CD14-positive monocyte (primary cell): Measurements from ENCODE around the gene SORBS2. TPM values are rescaled to one million over a fixed set of nuclear protein-coding genes. Genes with fewer than 3 reads are reported as not detected.

Experiments used
- DNase-seq, 3 donors: peaks; one replicate each; pipeline ENCODE4 v3.0.0-alpha.2; 2011 to 2022
- H2AFZ ChIP-seq: 2 replicates; pipeline ENCODE4 v1.6.0; 2012; ENCODE audit warnings: mild to moderate bottlenecking, low read depth, low read length, inconsistent platforms; ENCODE audit not compliant: insufficient read depth, poor library complexity, severe bottlenecking
- H3K27ac ChIP-seq, 2 donors: 1 replicate in 1 of 2; 2 replicates in 1 of 2; pipeline ENCODE4 v1.5.1; 2012 to 2013; ENCODE audit warnings: low read length in 2 of 2, control low read depth in 1 of 2, inconsistent platforms in 1 of 2, low read depth in 1 of 2, mild to moderate bottlenecking in 1 of 2
- H3K27me3 ChIP-seq, 2 donors: one replicate each; pipeline versions ENCODE4 v1.6.0 to v1.6.1; 2011 to 2013; ENCODE audit warnings: low read length in 2 of 2; ENCODE audit not compliant: control insufficient read depth in 2 of 2, insufficient read depth in 2 of 2
- H3K36me3 ChIP-seq, 2 donors: replicated peaks in 1 of 2; 1 replicate in 1 of 2; 2 replicates in 1 of 2; pipeline versions ENCODE4 v1.5.1 to v1.6.1; 2012 to 2013; ENCODE audit warnings: low read length in 2 of 2, control low read depth in 1 of 2, inconsistent platforms in 1 of 2, mild to moderate bottlenecking in 1 of 2; ENCODE audit not compliant: insufficient read depth in 2 of 2, control insufficient read depth in 1 of 2
- H3K4me1 ChIP-seq, 2 donors: 1 replicate in 1 of 2; 2 replicates in 1 of 2; pipeline versions ENCODE4 v1.5.1 to v1.6.1; 2012 to 2013; ENCODE audit warnings: low read length in 2 of 2, control low read depth in 1 of 2, inconsistent platforms in 1 of 2, mild to moderate bottlenecking in 1 of 2, moderate library complexity in 1 of 2; ENCODE audit not compliant: insufficient read depth in 2 of 2, control insufficient read depth in 1 of 2
- H3K4me2 ChIP-seq: replicated peaks from 2 replicates; pipeline ENCODE3; 2012; ENCODE audit warnings: low read length, moderate library complexity, mild to moderate bottlenecking; ENCODE audit not compliant: poor library complexity, severe bottlenecking; ENCODE audit errors: extremely low read depth
- H3K4me3 ChIP-seq, 3 experiments: fragments of 200-600 bp in 1 of 3; sonication (generic) in 1 of 3; replicated peaks in 1 of 3; 1 replicate in 2 of 3; 2 replicates in 1 of 3; pipeline ENCODE4 v1.5.1; 2011 to 2013; ENCODE audit warnings: low read length in 3 of 3, mild to moderate bottlenecking in 3 of 3, control low read depth in 2 of 3, low read depth in 2 of 3, inconsistent platforms in 1 of 3, moderate library complexity in 1 of 3
- H3K79me2 ChIP-seq: 2 replicates; pipeline ENCODE4 v1.6.0; 2012; ENCODE audit warnings: mild to moderate bottlenecking, control low read depth, inconsistent platforms, low read length, moderate library complexity; ENCODE audit not compliant: insufficient read depth
- H3K9ac ChIP-seq: 2 replicates; pipeline ENCODE4 v1.6.0; 2017; ENCODE audit warnings: low read length, mild to moderate bottlenecking; ENCODE audit not compliant: insufficient read depth, poor library complexity, severe bottlenecking
- H3K9me3 ChIP-seq, 2 donors: replicated peaks in 1 of 2; 1 replicate in 1 of 2; 2 replicates in 1 of 2; pipeline versions ENCODE4 v1.5.1 to v1.6.1; 2012 to 2013; ENCODE audit warnings: low read length in 2 of 2, control low read depth in 1 of 2; ENCODE audit not compliant: control insufficient read depth in 1 of 2, insufficient read depth in 1 of 2
- H4K20me1 ChIP-seq: 2 replicates; pipeline ENCODE4 v1.6.0; 2012; ENCODE audit warnings: mild to moderate bottlenecking, low read length, control low read depth, moderate library complexity; ENCODE audit not compliant: insufficient read depth
- H3K27ac Mint-ChIP-seq, 7 donors: one replicate each; pipeline ENCODE4 v1.8.0; 2020; ENCODE audit warnings: mild to moderate bottlenecking in 7 of 7, mixed read lengths in 7 of 7, moderate library complexity in 6 of 7, inconsistent platforms in 2 of 7
- H3K27me3 Mint-ChIP-seq, 3 donors: one replicate each; pipeline ENCODE4 v1.8.0; 2021 to 2022; ENCODE audit warnings: low read depth in 3 of 3, mild to moderate bottlenecking in 3 of 3, mixed read lengths in 3 of 3, moderate library complexity in 3 of 3, inconsistent platforms in 1 of 3
- H3K36me3 Mint-ChIP-seq, 2 donors: one replicate each; pipeline ENCODE4 v1.8.0; 2020; ENCODE audit warnings: mixed read lengths in 2 of 2, inconsistent platforms in 1 of 2, mild to moderate bottlenecking in 1 of 2
- H3K4me1 Mint-ChIP-seq: one replicate; pipeline ENCODE4 v1.8.0; 2020; ENCODE audit warnings: mild to moderate bottlenecking, mixed read lengths
- H3K4me3 Mint-ChIP-seq, 2 donors: one replicate each; pipeline ENCODE4 v1.8.0; 2020; ENCODE audit warnings: mild to moderate bottlenecking in 2 of 2, mixed read lengths in 2 of 2, moderate library complexity in 1 of 2
- H3K9me3 Mint-ChIP-seq, 7 donors: one replicate each; pipeline ENCODE4 v1.8.0; 2020 to 2022; ENCODE audit warnings: mixed read lengths in 7 of 7, mild to moderate bottlenecking in 6 of 7, moderate library complexity in 6 of 7, inconsistent platforms in 2 of 7
- CTCF ChIP-seq: fragments of 200-600 bp; IDR thresholded peaks from one replicate; pipeline ENCODE4 v1.8.0; 2022; ENCODE audit warnings: antibody characterized with exemption, mild to moderate bottlenecking
- WGBS: methylation state at CpG from one replicate; pipeline ENCODE4 v1.1.5; 2013; ENCODE audit warnings: missing lambda C conversion rate; ENCODE audit not compliant: insufficient coverage; 5-methylcytosine and 5-hydroxymethylcytosine counted together
- intact Hi-C, 2 donors: fragments of 100-400 bp; cut with micrococcal nuclease; formaldehyde crosslinking; loops; one replicate each; pipeline versions ENCODE4 v1.15.0 to v1.15.1; 2023
- polyA plus RNA-seq, 3 donors: library from polyadenylated mRNA; depleted of rRNA in 1 of 3; unstranded in 2 of 3; stranded (reverse) in 1 of 3; fragments of 300-500 nt in 2 of 3; fragments of >200 nt in 1 of 3; fragmentation: Illumina TruSeq in 2 of 3; gene quantifications; 1 replicate in 2 of 3; 2 replicates in 1 of 3; pipeline ENCODE4 v1.2.3, GENCODE V29; 2012 to 2021

SORBS2 gene
- polyA plus RNA-seq, 3 donors, result not detected

- peaks cover 87% of the 10 kb centered on the region for H3K4me1 Mint-ChIP-seq
- H3K4me3 Mint-ChIP-seq, result no peak overlapping the region
- H3K9me3 Mint-ChIP-seq, result peaks cover 0 to 6% (median 3%) of the 10 kb centered on the region in 7 donors
- intact Hi-C loops, result no loop called here
- DNase-seq, result no peak
- TF ChIP-seq CTCF, result no peak
- H3K9me3 ChIP-seq, result no peaks in the 10 kb centered on the region
- H2AFZ ChIP-seq, result no peak overlapping the region
- no peaks in the 10 kb centered on the region for H3K79me2 ChIP-seq
- no peak overlapping the region for H3K9ac ChIP-seq
- H3K4me1 ChIP-seq, result peaks cover 78 to 87% of the 10 kb centered on the region in 2 donors
- H3K27me3 ChIP-seq, result no peaks in the 10 kb centered on the region
- H3K27me3 Mint-ChIP-seq, result peaks cover 0 to 1% (median 0%) of the 10 kb centered on the region in 3 donors
- H3K4me2 ChIP-seq, result no peak overlapping the region
- H3K27ac ChIP-seq, result no peak overlapping the region
- no peak overlapping the region for H3K27ac Mint-ChIP-seq
- H3K4me3 ChIP-seq, result peak overlapping the region in 1 of 3 experiments; percentile 50
- no peaks in the 10 kb centered on the region for H4K20me1 ChIP-seq
- H3K36me3 ChIP-seq, result no peaks in the 10 kb centered on the region
- peaks cover 6% of the 10 kb centered on the region in 2 donors for H3K36me3 Mint-ChIP-seq
Observed at GRCh38 chr4:185738820-185739219, 73.2 kb downstream of the SORBS2 start.

- H2AFZ ChIP-seq, result peak overlapping the region; percentile 2
- peak overlapping the region in 3 of 7 donors; percentile 23 to 77 (median 66) for H3K27ac Mint-ChIP-seq
- H4K20me1 ChIP-seq, result no peaks in the 10 kb centered on the region
- intact Hi-C loops, result no loop called here
- WGBS, result 78% methylated on average over 4 of the region's 10 CpGs
- H3K36me3 Mint-ChIP-seq, result peaks cover 7 to 8% of the 10 kb centered on the region in 2 donors
- H3K36me3 ChIP-seq, result no peaks in the 10 kb centered on the region
- H3K4me3 Mint-ChIP-seq, result peak overlapping the region in 1 of 2 donors; percentile 78
- peak overlapping the region in 1 of 3 experiments; percentile 50 for H3K4me3 ChIP-seq
- no peak overlapping the region for H3K9ac ChIP-seq
- H3K79me2 ChIP-seq, result no peaks in the 10 kb centered on the region
- no peak overlapping the region for H3K27ac ChIP-seq
- no peak for DNase-seq
- peaks cover 0 to 6% (median 1%) of the 10 kb centered on the region in 7 donors for H3K9me3 Mint-ChIP-seq
- no peaks in the 10 kb centered on the region for H3K9me3 ChIP-seq
- peak overlapping the region; percentile 53 for H3K4me2 ChIP-seq
- H3K27me3 ChIP-seq, result no peaks in the 10 kb centered on the region
- peaks cover 0 to 2% (median 0%) of the 10 kb centered on the region in 3 donors for H3K27me3 Mint-ChIP-seq
- H3K4me1 Mint-ChIP-seq, result peaks cover 87% of the 10 kb centered on the region
- H3K4me1 ChIP-seq, result peaks cover 78 to 87% of the 10 kb centered on the region in 2 donors
- no peak for TF ChIP-seq CTCF
Observed at GRCh38 chr4:185738038-185738552, 73.9 kb downstream of the SORBS2 start.
